ENCODE data around the gene PRSS2.

Gene PRSS2

GRCh38 chr7:142754681-142755575 lies 15.8 kb upstream of the PRSS2 start:
- TF ChIP-seq GATA3 (IDR thresholded peaks at IDR 0.05; ENCODE audit: low read depth, low read length): no peak
- TF ChIP-seq GATA2 (IDR thresholded peaks at IDR 0.05; ENCODE audit: low read depth, low read length): no peak

- no peak for TF ChIP-seq GATA2 (IDR thresholded peaks at IDR 0.05; ENCODE audit: low read depth, low read length)
- no peak for TF ChIP-seq GATA3 (IDR thresholded peaks at IDR 0.05; ENCODE audit: low read depth, low read length)
Measured at GRCh38 chr7:142759433-142759832, 11.3 kb upstream of the PRSS2 start.

GRCh38 chr7:142760071-142760642 lies 10.6 kb upstream of the PRSS2 start:
- no peak for TF ChIP-seq GATA2 (IDR thresholded peaks at IDR 0.05; ENCODE audit: low read depth, low read length)
- no peak for TF ChIP-seq GATA3 (IDR thresholded peaks at IDR 0.05; ENCODE audit: low read depth, low read length)

GRCh38 chr7:142762104-142762503 lies 8.7 kb upstream of the PRSS2 start:
- TF ChIP-seq GATA3 (IDR thresholded peaks at IDR 0.05; ENCODE audit: low read depth, low read length): no peak
- no peak for TF ChIP-seq GATA2 (IDR thresholded peaks at IDR 0.05; ENCODE audit: low read depth, low read length)

- TF ChIP-seq GATA3 (IDR thresholded peaks at IDR 0.05; ENCODE audit: low read depth, low read length) (no peak), GATA2 (IDR thresholded peaks at IDR 0.05; ENCODE audit: low read depth, low read length) (no peak)
Measured at GRCh38 chr7:142767451-142767850, 3.3 kb upstream of the PRSS2 start.

- TF ChIP-seq GATA2 (IDR thresholded peaks at IDR 0.05; ENCODE audit: low read depth, low read length): no peak
- TF ChIP-seq GATA3 (IDR thresholded peaks at IDR 0.05; ENCODE audit: low read depth, low read length): no peak
Measured at GRCh38 chr7:142767861-142768260, 2.9 kb upstream of the PRSS2 start.

- TF ChIP-seq GATA2 (IDR thresholded peaks at IDR 0.05; ENCODE audit: low read depth, low read length) (no peak), GATA3 (IDR thresholded peaks at IDR 0.05; ENCODE audit: low read depth, low read length) (no peak)
Measured at GRCh38 chr7:142771353-142771723, 568 bp downstream of the PRSS2 start.

- TF ChIP-seq GATA3 (IDR thresholded peaks at IDR 0.05; ENCODE audit: low read depth, low read length) (no peak), GATA2 (IDR thresholded peaks at IDR 0.05; ENCODE audit: low read depth, low read length) (no peak)
Measured at GRCh38 chr7:142772051-142772450, 1.3 kb downstream of the PRSS2 start.

- TF ChIP-seq GATA3 (IDR thresholded peaks at IDR 0.05; ENCODE audit: low read depth, low read length) (no peak), GATA2 (IDR thresholded peaks at IDR 0.05; ENCODE audit: low read depth, low read length) (no peak)
Measured at GRCh38 chr7:142772673-142773072, 1.9 kb downstream of the PRSS2 start.

GRCh38 chr7:142773230-142773629 lies 2.5 kb downstream of the PRSS2 start:
- TF ChIP-seq GATA3 (IDR thresholded peaks at IDR 0.05; ENCODE audit: low read depth, low read length): no peak
- no peak for TF ChIP-seq GATA2 (IDR thresholded peaks at IDR 0.05; ENCODE audit: low read depth, low read length)

- no peak for TF ChIP-seq GATA3 (IDR thresholded peaks at IDR 0.05; ENCODE audit: low read depth, low read length)
- no peak for TF ChIP-seq GATA2 (IDR thresholded peaks at IDR 0.05; ENCODE audit: low read depth, low read length)
Measured at GRCh38 chr7:142773937-142774744, 3.4 kb downstream of the PRSS2 start.

- TF ChIP-seq GATA2 (IDR thresholded peaks at IDR 0.05; ENCODE audit: low read depth, low read length) (no peak), GATA3 (IDR thresholded peaks at IDR 0.05; ENCODE audit: low read depth, low read length) (no peak)
Measured at GRCh38 chr7:142774826-142775225, 4.1 kb downstream of the PRSS2 start.

GRCh38 chr7:142776206-142776844 lies 5.6 kb downstream of the PRSS2 start:
- TF ChIP-seq GATA2 (IDR thresholded peaks at IDR 0.05; ENCODE audit: low read depth, low read length) (no peak), GATA3 (IDR thresholded peaks at IDR 0.05; ENCODE audit: low read depth, low read length) (no peak)

GRCh38 chr7:142777318-142777717 lies 6.5 kb downstream of the PRSS2 start:
- no peak for TF ChIP-seq GATA3 (IDR thresholded peaks at IDR 0.05; ENCODE audit: low read depth, low read length)
- no peak for TF ChIP-seq GATA2 (IDR thresholded peaks at IDR 0.05; ENCODE audit: low read depth, low read length)
